Right cardiac atrium (tissue), 5 donors: ENCODE results near the gene SLC6A3. TPM values are rescaled to one million over a fixed set of nuclear protein-coding genes. Genes with fewer than 3 reads are reported as not detected.
A peak's percentile ranks its signal among the peaks of the same experiment; 100 is the strongest.

Experiments
- ATAC-seq, 2 donors: fragments of 200-7000 bp; cut with Tn5 transposase; one replicate each; pipeline versions ENCODE4 v1.8.0 to v1.9.1; 2020; ENCODE audit warnings: moderate library complexity in 2 of 2, mild to moderate bottlenecking in 1 of 2
- DNase-seq, 3 donors: peaks; one replicate each; pipeline ENCODE4 v3.0.0-alpha.2; 2020
- H3K27ac ChIP-seq: one replicate; pipeline ENCODE4 v1.5.1; 2013; ENCODE audit warnings: mild to moderate bottlenecking, low read length, control low read depth, moderate library complexity
- H3K27me3 ChIP-seq: one replicate; pipeline ENCODE4 v1.6.1; 2013; ENCODE audit not compliant: control insufficient read depth, insufficient read depth
- H3K4me1 ChIP-seq: one replicate; pipeline ENCODE4 v1.6.1; 2013; ENCODE audit warnings: low read length; ENCODE audit not compliant: control insufficient read depth, insufficient read depth
- H3K4me3 ChIP-seq: one replicate; pipeline ENCODE4 v1.5.1; 2013; ENCODE audit warnings: low read length, control low read depth
- H3K9me3 ChIP-seq: one replicate; pipeline ENCODE4 v1.6.1; 2013; ENCODE audit warnings: low read length; ENCODE audit not compliant: control insufficient read depth
- WGBS: extraction: QIAGEN DNeasy Blood & Tissue Kit; methylation state at CpG from one replicate; pipeline ENCODE4 v1.1.7; 2013; 5-methylcytosine and 5-hydroxymethylcytosine counted together
- intact Hi-C, 4 donors: fragments of 100-400 bp; cut with DNase I; formaldehyde crosslinking; loops; one replicate each; pipeline versions ENCODE4 v1.11.0 to v1.14.0; 2022 to 2023
- polyA plus RNA-seq: library from polyadenylated mRNA; stranded (reverse); fragments of 200-250 nt; gene quantifications from one replicate; pipeline ENCODE4 v1.2.3, GENCODE V29; 2013
- total RNA-seq, 4 donors: library from RNA; stranded (reverse); fragmentation: NEBNext Ultra II Directional; extraction: Animal tissue kit (Norgen Biotek cat#: 25700); gene quantifications; one replicate each; pipeline ENCODE4 v1.2.1, GENCODE V29; 2021
- donor health status: healthy with polysubstance abuse.
- donor health status: DM: no; HTN: yes; CAD: no.
- donor health status: DM: no; HTN: no; CAD: no.
- donor health status: DM: no; HTN: yes; CAD: no; lungs with severe emphysema.
- donor health status: DM: yes; HTN: yes; CAD: no.

SLC6A3 gene
- total and polyA plus RNA-seq, 5 donors: not detected

DNA sequence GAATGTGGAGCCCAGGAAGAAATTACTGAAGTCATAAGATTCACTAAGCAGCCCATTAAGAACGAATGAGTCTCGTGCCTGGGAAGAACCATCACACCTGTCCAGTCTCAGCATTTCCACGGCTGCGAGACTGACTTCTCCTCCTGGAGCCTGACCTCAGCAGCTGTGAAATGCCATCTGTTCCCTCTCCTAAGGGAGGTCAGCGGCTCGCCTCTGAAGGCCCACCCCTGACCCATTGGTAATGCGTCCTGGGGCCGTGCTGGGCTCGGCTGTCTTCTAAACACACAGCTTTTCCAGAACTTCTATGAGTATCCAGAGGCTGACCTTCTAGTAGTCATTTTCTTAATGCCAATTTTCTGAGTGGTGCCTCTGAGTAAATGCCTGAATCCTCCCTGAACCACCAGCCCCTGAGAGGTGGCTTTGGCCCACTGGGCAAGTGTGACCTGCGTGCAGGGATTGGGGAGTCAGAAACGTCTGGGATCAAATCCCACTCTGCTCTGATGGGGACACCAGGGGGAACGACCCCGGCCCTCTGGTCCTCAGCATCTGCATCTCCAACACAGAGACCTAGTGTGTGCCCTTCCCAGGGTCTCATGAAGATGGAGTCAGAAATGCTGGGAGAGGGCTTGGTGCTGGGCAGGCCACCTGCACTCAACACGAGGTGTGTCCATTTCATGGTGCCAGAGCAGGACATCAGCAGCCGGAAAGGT lies 5.7 kb downstream of the SLC6A3 start:
- 81% methylated on average over 15 of the region's 15 CpGs for WGBS
- Histone ChIP-seq H3K27ac (no peak overlapping the region), H3K27me3 (no peaks in the 10 kb centered on the region), H3K4me1 (no peaks in the 10 kb centered on the region), H3K4me3 (no peak overlapping the region), H3K9me3 (no peaks in the 10 kb centered on the region)
- DNase-seq: no peak
- intact Hi-C loops: no loop called here
- ATAC-seq: no peak

DNA sequence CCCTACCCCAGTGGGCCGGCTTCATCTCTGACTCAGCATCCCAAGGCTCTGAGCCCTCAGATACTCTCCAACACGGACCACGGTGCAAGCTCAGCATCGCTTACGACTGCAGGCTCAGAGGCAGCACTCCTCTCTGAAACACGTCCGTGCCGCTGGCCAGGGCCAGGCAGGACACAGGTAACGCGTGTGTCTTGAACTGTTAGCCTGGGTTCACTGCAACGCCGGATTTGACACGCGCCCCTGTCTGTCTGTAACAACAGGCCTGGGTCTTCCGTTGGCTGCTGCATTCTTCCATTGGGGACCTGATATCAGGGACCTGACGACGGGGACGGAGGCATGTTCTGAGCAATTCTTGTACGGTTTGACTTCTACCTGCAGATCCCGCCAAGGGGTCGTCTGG lies 6.4 kb downstream of the SLC6A3 start:
- intact Hi-C loops: no loop called here
- H3K4me3 ChIP-seq: no peak overlapping the region
- peaks cover 2% of the 10 kb centered on the region for H3K9me3 ChIP-seq
- no peaks in the 10 kb centered on the region for H3K4me1 ChIP-seq
- no peaks in the 10 kb centered on the region for H3K27me3 ChIP-seq
- H3K27ac ChIP-seq: no peak overlapping the region
- ATAC-seq (no peak), DNase-seq (peak in 1 of 3 donors; percentile 40)
- 88% methylated on average over 21 of the region's 21 CpGs for WGBS

DNA sequence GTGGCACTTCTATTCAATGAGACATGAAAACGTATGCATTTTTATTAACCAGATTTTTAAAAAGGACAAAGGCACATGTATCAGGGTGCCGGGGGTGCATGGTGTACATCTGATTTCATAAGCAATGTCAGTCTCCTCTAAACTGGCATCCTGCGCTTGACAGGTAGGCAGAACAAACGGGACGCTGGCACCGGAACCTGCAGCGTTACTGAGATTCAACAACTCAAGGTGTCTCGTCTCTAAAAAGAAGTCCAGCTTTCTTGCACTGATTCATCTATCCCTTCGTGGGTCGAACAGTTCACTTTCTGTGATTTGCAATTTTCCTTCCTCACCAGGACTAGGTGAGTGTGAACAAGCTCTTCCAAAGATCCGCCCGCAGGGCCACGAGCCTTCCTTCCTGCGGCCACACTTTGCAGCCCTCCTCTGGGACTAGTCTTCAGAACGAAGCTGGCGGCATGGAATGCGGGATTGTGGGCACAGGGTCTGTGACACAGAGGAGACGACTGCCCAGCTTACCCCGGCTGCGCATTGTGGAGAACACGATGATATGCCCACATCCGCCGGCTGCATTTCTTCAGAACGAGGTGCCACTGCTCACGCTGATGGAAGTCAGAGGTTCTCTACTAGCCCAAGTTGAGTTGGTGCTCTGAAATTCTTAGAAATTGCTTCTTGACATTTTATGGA lies 7.2 kb downstream of the SLC6A3 start:
- ATAC-seq (no peak), DNase-seq (no peak)
- H3K9me3 ChIP-seq: peaks cover 6% of the 10 kb centered on the region
- H3K27me3 ChIP-seq: no peaks in the 10 kb centered on the region
- 86% methylated on average over 25 of the region's 25 CpGs for WGBS
- no peak overlapping the region for H3K4me3 ChIP-seq
- H3K4me1 ChIP-seq: no peaks in the 10 kb centered on the region
- no peak overlapping the region for H3K27ac ChIP-seq
- intact Hi-C loops: no loop called here

DNA sequence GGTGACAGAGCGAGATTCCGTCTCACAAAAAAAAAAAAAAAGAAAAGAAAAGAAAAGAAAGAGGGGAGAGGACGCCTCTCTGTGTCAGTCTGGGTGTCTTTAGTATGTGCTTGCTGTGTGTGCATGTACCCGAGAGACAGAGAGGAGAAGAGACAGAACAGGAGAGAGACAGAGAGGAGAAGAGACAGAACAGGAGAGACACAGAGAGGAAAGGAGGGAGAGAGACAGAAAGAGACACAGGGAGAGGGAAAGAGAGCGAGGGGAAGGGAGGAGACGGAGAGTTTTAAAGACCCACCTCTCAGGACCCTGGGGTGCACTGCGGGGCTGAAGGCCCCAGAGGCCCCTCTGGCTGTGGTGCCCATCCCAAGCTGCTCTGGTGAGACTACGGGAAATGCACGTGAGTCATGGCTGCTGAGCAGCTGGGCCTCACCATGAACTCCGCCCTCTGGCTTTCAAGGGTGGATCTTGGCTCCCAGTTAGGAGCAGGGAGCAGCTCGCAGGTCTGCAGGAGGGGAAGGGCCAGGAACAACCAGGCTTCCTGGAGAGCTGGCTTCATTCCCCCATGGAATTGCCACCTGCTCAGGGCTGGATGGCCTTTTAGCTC lies 7.9 kb downstream of the SLC6A3 start:
- ATAC-seq (peak in 1 of 2 donors; percentile 18), DNase-seq (no peak)
- Histone ChIP-seq H3K27ac (no peak overlapping the region), H3K27me3 (no peaks in the 10 kb centered on the region), H3K4me3 (no peak overlapping the region), H3K4me1 (no peaks in the 10 kb centered on the region), H3K9me3 (peaks cover 6% of the 10 kb centered on the region)
- intact Hi-C loops: no loop called here
- 46% methylated on average over 11 of the region's 11 CpGs for WGBS

DNA sequence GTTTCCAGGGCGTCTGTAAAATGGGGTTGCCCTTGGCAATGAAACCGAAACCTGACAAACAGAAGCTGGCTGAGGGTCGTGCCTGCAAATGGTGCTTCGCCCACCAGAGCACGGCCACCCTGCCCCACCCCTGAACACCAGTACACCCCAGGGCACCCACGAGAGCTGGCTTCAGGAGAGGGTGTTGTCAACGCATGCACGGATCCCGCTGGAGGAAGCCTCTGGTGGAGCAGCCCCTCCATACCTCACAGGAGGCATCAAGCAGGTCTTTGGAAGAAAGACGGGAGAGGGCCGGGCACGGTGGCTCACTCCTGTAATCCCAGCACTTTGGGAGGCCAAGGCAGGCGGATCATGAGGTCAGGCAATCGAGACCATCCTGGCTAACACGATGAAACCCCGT lies 8.6 kb downstream of the SLC6A3 start:
- intact Hi-C loops: no loop called here
- Histone ChIP-seq H3K9me3 (peaks cover 6% of the 10 kb centered on the region), H3K27ac (no peak overlapping the region), H3K4me1 (no peaks in the 10 kb centered on the region), H3K27me3 (no peaks in the 10 kb centered on the region), H3K4me3 (no peak overlapping the region)
- 89% methylated on average over 16 of the region's 16 CpGs for WGBS
- DNase-seq (no peak), ATAC-seq (no peak)

DNA sequence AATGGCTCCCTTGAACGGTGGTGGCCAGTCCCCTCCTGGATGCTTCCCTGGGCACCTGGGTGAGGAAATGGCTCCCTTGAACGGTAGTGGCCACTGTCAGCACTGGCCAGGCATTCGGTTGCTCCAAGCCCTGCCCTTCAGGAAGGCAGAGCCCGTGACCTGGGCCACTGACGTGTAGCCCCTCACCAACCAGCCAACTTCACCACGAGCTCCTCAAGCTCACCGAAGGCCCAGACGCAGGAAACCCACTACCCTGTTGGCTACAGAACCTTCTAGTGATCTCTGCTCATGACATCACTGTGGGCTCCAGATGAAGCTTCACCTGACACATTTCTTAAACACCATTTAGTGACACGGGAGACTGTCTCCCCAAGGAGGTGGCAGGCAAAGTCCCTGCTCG lies 9.2 kb downstream of the SLC6A3 start:
- no peak overlapping the region for H3K27ac ChIP-seq
- no peak for DNase-seq
- no peak for ATAC-seq
- WGBS: 73% methylated on average over 10 of the region's 10 CpGs
- intact Hi-C loops: no loop called here
- peaks cover 6% of the 10 kb centered on the region for H3K9me3 ChIP-seq
- H3K4me3 ChIP-seq: no peak overlapping the region
- no peaks in the 10 kb centered on the region for H3K4me1 ChIP-seq
- H3K27me3 ChIP-seq: no peaks in the 10 kb centered on the region

DNA sequence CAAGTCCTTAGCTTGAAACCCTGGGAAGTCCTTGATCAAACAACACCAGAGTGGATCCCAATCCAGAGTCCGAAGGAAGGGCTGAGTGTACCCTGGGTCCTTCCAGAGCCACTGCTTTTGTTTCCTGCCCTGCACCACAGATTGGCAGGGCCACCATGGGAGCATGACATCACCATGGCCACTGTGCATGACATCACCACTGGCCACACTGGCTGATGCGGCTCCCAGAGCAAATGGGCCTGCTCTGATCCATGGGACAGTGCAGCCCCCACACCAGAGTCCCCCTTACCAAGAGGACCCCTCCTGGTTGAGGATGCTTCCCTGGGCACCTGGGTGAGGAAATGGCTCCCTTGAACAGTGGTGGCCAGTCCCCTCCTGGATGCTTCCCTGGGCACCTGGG lies 9.9 kb downstream of the SLC6A3 start:
- Histone ChIP-seq H3K9me3 (peaks cover 8% of the 10 kb centered on the region), H3K4me3 (no peak overlapping the region), H3K4me1 (no peaks in the 10 kb centered on the region), H3K27me3 (no peaks in the 10 kb centered on the region), H3K27ac (no peak overlapping the region)
- ATAC-seq: no peak
- intact Hi-C loops: no loop called here
- DNase-seq: no peak
- 87% methylated on average over 2 of the region's 2 CpGs for WGBS

DNA sequence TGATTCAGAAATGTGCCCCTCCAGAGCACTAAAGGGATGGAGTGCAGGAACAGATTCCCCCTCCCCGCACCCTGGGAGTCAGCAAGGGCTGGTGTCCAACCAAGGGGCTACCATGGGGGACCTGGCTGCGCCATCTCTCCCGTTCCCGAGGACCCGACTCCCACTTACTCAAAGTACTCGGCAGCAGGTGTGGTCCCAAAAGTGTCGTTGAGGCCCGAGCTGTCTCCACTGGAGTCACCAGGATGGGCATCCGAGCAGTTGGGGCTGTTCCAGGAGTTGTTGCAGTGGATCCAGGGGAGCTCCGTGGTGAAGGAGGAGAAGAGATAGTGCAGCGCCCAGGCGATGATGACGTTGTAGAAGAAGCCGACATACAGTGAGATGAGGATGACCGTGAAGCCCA lies 12.9 kb downstream of the SLC6A3 start:
- DNase-seq (no peak), ATAC-seq (no peak)
- Histone ChIP-seq H3K4me1 (no peaks in the 10 kb centered on the region), H3K4me3 (no peak overlapping the region), H3K9me3 (peaks cover 20% of the 10 kb centered on the region), H3K27me3 (no peaks in the 10 kb centered on the region), H3K27ac (no peak overlapping the region)
- 89% methylated on average over 15 of the region's 15 CpGs for WGBS
- intact Hi-C loops: no loop called here

DNA sequence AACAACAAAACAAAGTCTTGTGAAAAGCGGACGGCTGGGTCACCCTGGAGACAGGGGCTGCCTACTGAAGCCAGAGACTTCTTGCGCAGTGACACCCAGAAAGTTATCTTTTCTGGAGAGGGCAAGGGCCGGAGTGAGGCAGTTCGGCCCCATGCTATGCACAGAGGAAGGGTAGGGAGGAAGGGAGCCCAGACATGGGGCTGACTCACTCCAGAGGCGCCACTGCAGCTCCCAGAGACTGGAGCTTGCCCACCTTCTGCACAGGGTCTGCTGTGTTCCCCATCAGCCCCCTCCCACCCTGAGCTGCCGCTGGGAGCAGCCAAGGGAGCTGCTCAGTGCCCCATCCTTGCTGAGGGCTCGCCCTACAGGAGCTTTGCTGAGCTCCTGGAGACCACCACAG lies 13.3 kb downstream of the SLC6A3 start:
- intact Hi-C loops: no loop called here
- no peak for ATAC-seq
- H3K4me3 ChIP-seq: no peak overlapping the region
- no peaks in the 10 kb centered on the region for H3K27me3 ChIP-seq
- H3K27ac ChIP-seq: no peak overlapping the region
- 81% methylated on average over 8 of the region's 8 CpGs for WGBS
- H3K9me3 ChIP-seq: peaks cover 20% of the 10 kb centered on the region
- no peaks in the 10 kb centered on the region for H3K4me1 ChIP-seq
- DNase-seq: no peak

DNA sequence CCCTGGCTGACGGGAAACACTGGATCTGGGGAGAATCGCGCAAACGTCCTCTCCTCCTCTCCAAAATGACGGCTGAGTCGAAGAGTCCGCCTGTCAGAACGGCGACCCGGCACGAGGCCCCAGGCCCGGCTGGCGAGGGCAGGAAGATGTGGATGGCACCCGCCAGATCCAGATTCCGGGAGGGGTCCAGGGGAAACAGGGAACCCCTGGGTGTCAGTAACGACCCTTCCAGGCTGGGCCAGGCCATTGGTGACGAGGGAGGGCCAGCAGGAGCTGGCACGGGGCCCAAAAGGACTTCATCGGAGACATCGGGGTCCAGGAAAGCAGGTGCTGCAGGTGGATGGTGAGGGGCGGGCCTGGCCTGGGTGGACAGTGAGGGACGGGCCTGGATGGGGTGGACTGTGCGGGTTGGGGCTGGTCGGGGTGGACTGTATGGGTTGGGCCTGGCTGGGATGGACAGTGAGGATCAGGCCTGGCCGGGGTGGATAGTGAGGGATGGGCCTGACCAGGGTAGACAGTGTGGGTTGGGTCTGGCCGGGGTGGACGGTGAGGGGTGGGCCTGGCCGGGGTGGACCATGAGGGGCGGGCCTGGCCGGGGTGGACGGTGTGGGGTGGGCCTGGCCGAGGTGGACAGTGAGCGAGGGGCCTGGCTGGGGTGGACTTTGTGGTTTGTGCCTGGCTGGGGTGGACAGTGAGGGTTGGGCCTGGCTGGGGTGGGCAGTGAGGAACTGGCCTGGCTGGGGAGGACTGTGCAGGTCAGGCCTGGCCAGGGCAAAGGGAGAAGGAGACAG lies 14.0 kb downstream of the SLC6A3 start:
- no peaks in the 10 kb centered on the region for H3K27me3 ChIP-seq
- H3K4me3 ChIP-seq: no peak overlapping the region
- H3K9me3 ChIP-seq: peaks cover 20% of the 10 kb centered on the region
- ATAC-seq (peak in 1 of 2 donors; percentile 34), DNase-seq (no peak)
- intact Hi-C loops: no loop called here
- WGBS: 88% methylated on average over 33 of the region's 33 CpGs
- no peaks in the 10 kb centered on the region for H3K4me1 ChIP-seq
- no peak overlapping the region for H3K27ac ChIP-seq
